ENCODE measurements around the gene TLE6.

DNA sequence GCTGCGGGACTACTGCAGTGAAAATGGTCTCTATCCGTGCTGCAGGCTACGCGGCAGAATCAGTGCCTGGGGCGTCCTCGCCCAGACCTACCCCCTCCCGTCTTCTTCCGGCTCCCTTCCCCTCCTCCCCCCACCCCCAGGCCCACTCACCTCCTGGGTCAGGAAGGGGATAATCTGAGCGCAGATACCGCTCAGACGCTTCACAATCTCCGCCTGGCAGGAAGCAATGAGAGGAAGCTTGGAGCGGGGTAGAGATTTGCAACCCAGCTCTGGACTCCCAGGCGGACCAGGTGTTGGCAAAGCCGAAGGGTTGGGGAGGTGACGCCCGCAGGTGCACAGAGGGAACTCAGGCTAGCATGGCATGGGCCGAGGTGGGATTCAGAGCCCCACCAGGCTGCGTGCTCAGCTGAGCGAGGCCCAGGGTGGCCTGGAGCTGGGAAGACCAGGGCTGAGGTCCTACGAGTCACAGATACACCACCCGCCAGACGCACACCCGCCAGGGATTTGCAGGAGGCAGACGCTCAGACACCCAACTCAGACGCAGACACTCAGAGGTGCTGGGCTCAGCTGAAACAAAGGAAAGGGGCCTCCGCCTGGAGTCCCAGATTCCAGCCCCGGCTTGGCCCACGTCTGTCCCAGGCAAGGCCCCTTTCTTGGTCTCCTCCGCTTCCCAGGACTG, 47.6 kb downstream of the TLE6 start:
- TF ChIP-seq, protein P1, sequence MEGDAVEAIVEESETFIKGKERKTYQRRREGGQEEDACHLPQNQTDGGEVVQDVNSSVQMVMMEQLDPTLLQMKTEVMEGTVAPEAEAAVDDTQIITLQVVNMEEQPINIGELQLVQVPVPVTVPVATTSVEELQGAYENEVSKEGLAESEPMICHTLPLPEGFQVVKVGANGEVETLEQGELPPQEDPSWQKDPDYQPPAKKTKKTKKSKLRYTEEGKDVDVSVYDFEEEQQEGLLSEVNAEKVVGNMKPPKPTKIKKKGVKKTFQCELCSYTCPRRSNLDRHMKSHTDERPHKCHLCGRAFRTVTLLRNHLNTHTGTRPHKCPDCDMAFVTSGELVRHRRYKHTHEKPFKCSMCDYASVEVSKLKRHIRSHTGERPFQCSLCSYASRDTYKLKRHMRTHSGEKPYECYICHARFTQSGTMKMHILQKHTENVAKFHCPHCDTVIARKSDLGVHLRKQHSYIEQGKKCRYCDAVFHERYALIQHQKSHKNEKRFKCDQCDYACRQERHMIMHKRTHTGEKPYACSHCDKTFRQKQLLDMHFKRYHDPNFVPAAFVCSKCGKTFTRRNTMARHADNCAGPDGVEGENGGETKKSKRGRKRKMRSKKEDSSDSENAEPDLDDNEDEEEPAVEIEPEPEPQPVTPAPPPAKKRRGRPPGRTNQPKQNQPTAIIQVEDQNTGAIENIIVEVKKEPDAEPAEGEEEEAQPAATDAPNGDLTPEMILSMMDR (conservative IDR thresholded peaks at IDR 0.05): no peak
- no peak for TF ChIP-seq ZFX (IDR thresholded peaks at IDR 0.05)
